GM12864 (cell line): ENCODE data around the gene INO80B.

Experiments used
- DNase-seq: peaks from one replicate; pipeline ENCODE4 v3.0.0-alpha.2; 2011; ENCODE audit warnings: low read depth
- H3K4me3 ChIP-seq: 2 replicates; pipeline ENCODE4 v1.5.1; 2011; ENCODE audit warnings: mild to moderate bottlenecking, low read depth, low read length, control low read depth
- TF ChIP-seq, protein P1 (sequence below): IDR thresholded peaks from 2 replicates; pipeline ENCODE4 v1.5.1; 2011; ENCODE audit warnings: low read depth, mild to moderate bottlenecking, moderate library complexity, low read length, control low read depth, inconsistent platforms; ENCODE audit errors: missing control alignments

The INO80B gene

DNA sequence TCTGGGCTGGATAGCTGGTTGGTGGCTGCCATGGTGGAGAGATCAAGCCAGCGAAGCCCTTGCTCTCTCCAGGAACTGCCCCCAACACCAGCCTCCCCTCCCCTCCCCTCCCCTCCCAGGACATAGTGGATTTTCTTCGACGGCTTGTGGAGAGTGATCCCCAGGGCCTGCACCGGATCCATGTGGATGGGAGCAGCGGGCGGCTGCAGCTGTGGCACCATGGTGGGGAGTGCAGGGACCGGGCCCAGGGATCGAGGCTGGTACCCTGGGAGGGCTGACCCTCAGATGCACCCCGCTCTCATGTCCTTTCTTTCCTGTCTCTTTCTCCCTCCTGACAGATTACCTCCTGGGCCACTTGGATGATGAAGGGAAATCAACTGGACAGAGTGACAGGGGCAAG is 35.0 kb downstream of the INO80B start:
- TF ChIP-seq, protein P1, sequence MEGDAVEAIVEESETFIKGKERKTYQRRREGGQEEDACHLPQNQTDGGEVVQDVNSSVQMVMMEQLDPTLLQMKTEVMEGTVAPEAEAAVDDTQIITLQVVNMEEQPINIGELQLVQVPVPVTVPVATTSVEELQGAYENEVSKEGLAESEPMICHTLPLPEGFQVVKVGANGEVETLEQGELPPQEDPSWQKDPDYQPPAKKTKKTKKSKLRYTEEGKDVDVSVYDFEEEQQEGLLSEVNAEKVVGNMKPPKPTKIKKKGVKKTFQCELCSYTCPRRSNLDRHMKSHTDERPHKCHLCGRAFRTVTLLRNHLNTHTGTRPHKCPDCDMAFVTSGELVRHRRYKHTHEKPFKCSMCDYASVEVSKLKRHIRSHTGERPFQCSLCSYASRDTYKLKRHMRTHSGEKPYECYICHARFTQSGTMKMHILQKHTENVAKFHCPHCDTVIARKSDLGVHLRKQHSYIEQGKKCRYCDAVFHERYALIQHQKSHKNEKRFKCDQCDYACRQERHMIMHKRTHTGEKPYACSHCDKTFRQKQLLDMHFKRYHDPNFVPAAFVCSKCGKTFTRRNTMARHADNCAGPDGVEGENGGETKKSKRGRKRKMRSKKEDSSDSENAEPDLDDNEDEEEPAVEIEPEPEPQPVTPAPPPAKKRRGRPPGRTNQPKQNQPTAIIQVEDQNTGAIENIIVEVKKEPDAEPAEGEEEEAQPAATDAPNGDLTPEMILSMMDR = no peak

DNA sequence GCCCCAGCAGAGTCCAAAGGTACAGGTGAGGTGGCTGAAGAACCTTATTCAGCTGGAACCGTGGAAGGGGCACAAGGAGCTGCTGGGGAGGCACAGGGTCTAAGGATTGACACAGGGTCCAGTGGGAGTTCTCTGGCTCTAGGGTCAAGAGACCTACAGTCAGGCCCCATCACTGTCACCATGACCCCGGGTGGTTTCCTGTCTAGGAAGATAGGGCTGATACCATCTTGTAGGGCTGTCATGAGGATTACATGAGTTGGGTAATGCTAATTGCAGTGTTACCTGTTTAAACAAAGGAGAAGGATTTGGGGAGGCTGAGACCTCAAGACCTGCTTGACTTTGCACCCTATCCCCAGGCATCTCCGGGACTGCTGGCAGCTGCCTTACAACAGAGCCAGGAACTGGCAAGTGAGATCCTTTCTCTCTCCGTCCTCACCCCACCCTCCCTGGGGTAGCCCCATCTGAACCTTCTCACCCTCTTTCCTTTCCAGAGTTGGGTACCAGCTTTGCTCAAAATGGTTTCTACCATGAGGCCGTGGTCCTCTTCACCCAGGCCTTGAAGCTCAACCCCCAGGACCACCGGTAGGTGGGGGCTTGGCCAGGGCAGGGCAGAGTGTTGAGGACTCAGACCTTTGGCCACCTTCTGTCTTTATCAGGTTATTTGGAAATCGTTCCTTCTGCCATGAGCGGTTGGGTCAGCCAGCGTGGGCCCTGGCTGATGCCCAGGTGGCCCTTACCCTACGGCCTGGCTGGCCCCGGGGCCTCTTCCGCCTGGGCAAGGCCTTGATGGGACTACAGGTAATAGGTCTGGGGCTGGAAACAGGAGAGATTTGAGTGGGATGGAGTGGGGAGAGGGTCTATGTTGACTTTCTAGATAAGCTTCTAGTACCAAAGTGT is 37.0 kb downstream of the INO80B start:
- TF ChIP-seq, protein P1 = no peak
- DNase-seq = no peak
- no peak overlapping the region for H3K4me3 ChIP-seq

More for the DNA sequence above, 35.0 kb downstream of the INO80B start:
- DNase-seq = no peak
- H3K4me3 ChIP-seq = no peak overlapping the region

DNA sequence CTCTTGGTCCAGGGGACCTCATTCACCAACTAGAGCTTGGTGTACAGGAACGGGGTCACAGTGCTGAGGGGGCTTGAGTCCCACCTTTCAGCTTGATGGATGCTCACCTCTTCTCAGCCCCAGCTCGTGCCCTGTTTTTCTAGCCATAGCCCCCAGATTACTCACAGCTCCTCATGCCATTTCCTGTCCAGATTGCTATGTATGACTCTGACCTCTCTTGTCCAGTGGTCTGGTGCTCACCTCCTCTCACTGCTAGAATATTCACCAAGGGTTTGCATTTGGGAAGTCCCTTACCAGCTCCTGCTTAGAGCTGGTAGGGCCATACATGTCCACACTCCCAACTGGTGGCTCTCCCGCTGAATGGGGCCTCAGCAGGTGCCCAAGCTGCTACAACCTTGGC is 38.7 kb downstream of the INO80B start:
- DNase-seq = no peak
- H3K4me3 ChIP-seq = no peak overlapping the region
- TF ChIP-seq, protein P1 = no peak

DNA sequence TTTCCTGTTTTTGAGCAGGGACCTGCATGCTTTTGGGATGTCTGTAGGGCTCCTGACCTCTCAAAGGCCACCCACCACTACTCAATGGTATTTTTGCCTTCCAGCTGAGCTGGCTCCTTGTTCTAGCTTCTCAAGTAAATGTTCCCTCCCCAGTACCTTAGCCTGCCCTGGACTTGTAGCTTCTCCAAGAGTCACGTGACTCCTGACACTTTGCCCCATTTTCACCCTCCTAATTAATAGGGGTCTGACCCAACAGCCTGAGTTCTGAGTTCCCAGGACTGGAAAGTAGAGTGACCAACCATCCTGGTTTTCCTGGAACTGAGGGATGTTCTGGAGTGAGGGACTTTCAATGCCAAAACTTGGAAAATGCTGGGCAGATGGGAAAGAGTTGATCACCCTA is 40.6 kb downstream of the INO80B start:
- H3K4me3 ChIP-seq = no peak overlapping the region
- TF ChIP-seq, protein P1 = no peak
- no peak for DNase-seq

DNA sequence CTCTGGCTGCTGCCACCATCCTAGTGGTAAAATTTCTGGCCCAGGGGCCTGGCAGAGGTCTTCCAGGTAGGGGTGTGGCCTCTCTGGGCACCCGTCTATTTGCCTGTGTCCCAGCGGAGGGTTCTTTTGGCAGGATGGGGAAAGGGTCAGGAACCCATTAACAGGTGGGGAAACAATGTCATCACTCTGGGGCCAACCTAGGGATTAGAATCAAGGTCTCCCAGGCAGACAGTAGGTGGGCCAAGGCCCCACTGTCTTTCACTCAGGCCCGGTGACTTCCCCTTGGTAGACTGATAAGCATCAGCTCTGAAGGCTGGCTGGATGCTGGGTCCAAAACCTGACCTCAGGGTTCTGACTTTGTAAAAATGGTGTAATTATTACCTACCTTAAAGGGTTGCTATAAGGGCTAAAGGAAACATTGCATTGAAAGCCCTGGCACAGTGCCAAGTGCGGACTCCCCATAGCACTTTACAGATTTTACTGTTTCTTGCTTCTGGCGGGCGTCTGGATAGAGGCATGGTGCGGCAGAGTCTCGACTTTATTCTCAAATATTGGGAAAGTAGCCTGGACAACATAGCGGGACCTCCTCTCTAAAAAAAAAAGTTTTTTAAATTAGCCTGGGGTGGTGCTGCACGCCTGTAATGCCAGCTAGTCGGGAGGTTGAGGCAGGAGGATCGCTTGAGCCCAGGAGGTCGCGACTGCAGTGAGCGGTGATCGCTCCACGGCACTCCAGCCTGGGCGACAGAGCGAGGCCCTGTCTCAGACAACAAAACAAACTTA is 42.3 kb downstream of the INO80B start:
- TF ChIP-seq, protein P1 = no peak
- no peak overlapping the region for H3K4me3 ChIP-seq
- no peak for DNase-seq

DNA sequence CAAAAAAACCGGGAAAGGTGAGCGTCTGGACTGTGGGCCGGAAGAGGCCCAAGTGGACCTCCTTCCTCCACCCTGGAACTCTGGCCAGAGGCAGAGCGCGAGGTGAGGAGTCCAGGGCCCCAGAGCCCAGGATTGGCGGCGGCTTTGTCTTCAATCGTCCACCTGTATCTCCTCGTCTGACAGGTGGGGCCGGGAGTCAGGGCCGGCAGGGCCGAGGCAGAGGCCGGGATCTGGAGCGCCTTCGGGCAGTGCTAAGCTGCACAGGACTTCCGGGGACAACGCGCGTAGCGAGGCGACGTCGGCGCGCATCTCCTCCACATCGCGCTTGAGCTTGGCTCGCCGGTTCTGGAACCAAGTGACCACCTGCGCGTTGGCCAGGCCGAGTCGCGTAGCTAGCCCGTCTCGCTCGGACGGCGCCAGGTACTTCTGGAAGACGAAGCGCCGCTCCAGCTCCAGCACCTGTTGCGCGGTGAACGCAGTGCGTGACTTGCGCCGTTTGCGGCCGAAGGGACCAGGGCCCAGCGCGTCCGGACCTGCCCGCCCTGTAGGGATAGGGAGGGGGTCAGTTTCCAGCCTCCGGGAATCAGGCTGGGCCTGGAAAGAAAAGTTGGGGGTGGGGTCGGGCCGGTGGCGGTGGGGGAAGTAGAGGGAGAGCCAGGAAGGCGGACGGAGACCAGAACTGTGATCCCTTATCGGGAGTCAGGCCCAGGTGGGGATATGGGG is 43.1 kb downstream of the INO80B start:
- H3K4me3 ChIP-seq = no peak overlapping the region
- no peak for DNase-seq
- TF ChIP-seq, protein P1 = no peak
